ENCODE measurements around the gene COL6A1. TPM values are rescaled to one million over a fixed set of nuclear protein-coding genes. Genes with fewer than 3 reads are reported as not detected.

COL6A1 gene
- total and polyA plus RNA-seq, 2 of the 4 experiments (the other 2 are of a cell fraction), result 173 to 1,578 TPM

DNA sequence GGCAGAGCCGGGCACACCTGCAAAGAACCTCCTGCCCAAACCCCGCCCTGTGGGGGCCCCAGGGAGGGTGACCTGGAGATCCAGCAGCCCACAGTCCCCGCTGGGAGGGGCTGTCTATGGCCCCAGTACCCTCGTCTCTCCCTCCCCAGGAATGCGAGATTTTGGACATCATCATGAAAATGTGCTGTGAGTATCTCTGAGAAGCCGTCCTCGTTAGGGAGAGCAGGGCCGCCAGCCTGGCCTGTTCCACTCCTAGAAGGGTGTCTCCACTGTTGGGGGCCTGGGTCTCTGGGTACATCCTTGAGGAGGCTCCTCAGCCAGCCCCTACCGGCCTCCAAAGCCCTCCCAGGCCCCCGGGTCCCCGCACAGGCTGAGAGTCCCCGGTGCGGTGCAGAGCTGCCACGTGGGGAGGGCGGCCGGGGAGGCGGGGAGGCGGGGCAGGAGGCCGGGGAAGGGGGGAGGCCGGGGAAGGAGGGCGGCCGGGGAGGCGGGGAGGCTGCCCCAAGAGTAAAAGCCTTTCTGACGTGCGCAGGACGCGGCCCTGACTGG is 18.7 kb downstream of the COL6A1 start:
- dilution Hi-C loops (cut with HindIII; ENCODE audit: low sequenced_read_pairs, unreplicated experiment) (no loop called here), intact Hi-C loops (cut with micrococcal nuclease) (no loop called here), in situ Hi-C loops (cut with MboI; ENCODE audit: low sequenced_read_pairs) (no loop called here)
- no peak for ATAC-seq (ENCODE audit: low read depth)
- WGBS, 2 experiments (ENCODE audit: extremely low coverage in 2 of 2, insufficient read length in 1 of 2), result 100% methylated on average over 2 of the region's 27 CpGs; no CpG with 5 or more reads in 1 of the 2 experiments
- H2BK20ac ChIP-seq (ENCODE audit: low read depth, low read length), result no peak overlapping the region
- BruUV-seq (replicated peaks), result no TSS peak
- peaks cover 7 to 42% of the 10 kb centered on the region in 2 experiments for H3K79me1 ChIP-seq (ENCODE audit: low read depth in 1 of 2, low read length in 2 of 2)
- H4K8ac ChIP-seq (ENCODE audit: low read depth in 2 of 2, low read length in 2 of 2), result no peak overlapping the region
- ChIA-PET POLR2A (ENCODE audit: unreplicated experiment) (interaction anchor here (0.6 kb wide), 1 partner anchor 56 kb away, joined by 9 read pairs; no protein-coding TSS in a partner anchor), CTCF (no interaction called here)
- H3K18ac ChIP-seq (ENCODE audit: low read depth, low read length), result no peak overlapping the region
- no peak overlapping the region for H2BK5ac ChIP-seq (ENCODE audit: low read depth, low read length, poor library complexity, severe bottlenecking)
- H4K20me1 ChIP-seq (ENCODE audit: insufficient read depth, low read length), result peaks cover 68% of the 10 kb centered on the region
- no peak overlapping the region for H3K14ac ChIP-seq (replicated peaks; ENCODE audit: low read depth, low read length)
- H3K27me3 ChIP-seq (ENCODE audit: control insufficient read depth, insufficient read depth, low read length), result no peaks in the 10 kb centered on the region
- H3K9me3 ChIP-seq (ENCODE audit: control insufficient read depth, insufficient read depth, low read length), result no peaks in the 10 kb centered on the region
- no peak overlapping the region for H3K4me3 ChIP-seq (ENCODE audit: insufficient read depth, low read depth, low read length)
- no peaks in the 10 kb centered on the region for H3K9me1 ChIP-seq (ENCODE audit: insufficient read depth, low read length)
- H3K23ac ChIP-seq (ENCODE audit: low read depth, low read length), result no peak overlapping the region
- peak; percentile 27; the same call in 1 of the 2 replicates for TF ChIP-seq POLR2A (IDR thresholded peaks at IDR 0.05; ENCODE audit: low read depth, low read length)
- TF ChIP-seq RCOR1 (IDR thresholded peaks at IDR 0.05; ENCODE audit: insufficient replicate concordance, low read length), result no peak
- H4K91ac ChIP-seq (ENCODE audit: insufficient read depth, low read depth, low read length), result no peak overlapping the region
- peak overlapping the region; percentile 28; the same call in 1 of the 2 replicates for H3K27ac ChIP-seq (ENCODE audit: insufficient read depth, low read length)
- H3K56ac ChIP-seq (ENCODE audit: extremely low read depth, insufficient read depth, low read length), result no peak overlapping the region
- no peak overlapping the region for H2AFZ ChIP-seq (replicated peaks; ENCODE audit: low read length, poor library complexity)
- no peak overlapping the region for H3K4me2 ChIP-seq (ENCODE audit: low read depth, low read length)
- DNase-seq, result no peak
- H2BK15ac ChIP-seq (ENCODE audit: low read depth, low read length), result no peak overlapping the region
- no peak overlapping the region for H4K5ac ChIP-seq (ENCODE audit: low read depth, low read length)
- no peak overlapping the region for H2BK120ac ChIP-seq (ENCODE audit: low read depth, low read length)
- H3K4me1 ChIP-seq (ENCODE audit: control insufficient read depth, insufficient read depth, low read length), result 0 out of 2 replicates have a peak, but pooled peaks cover 1% of the 10 kb centered on the region
- H3K9ac ChIP-seq (ENCODE audit: low read depth, low read length), result no peak overlapping the region
- no peak overlapping the region for H3K4ac ChIP-seq (ENCODE audit: low read depth, low read length)
- no peak overlapping the region for H2AK5ac ChIP-seq (ENCODE audit: low read depth, low read length)
- H2AK9ac ChIP-seq (replicated peaks; ENCODE audit: low read depth, low read length, poor library complexity), result peak overlapping the region; percentile 19
- peaks cover 97% of the 10 kb centered on the region for H3K36me3 ChIP-seq (ENCODE audit: control insufficient read depth, insufficient read depth, low read length)

Measured in IMR-90 (cell line).